NAMALWA (cell line): ENCODE data around the gene C5.
"Not testable (repeated sequence)": the region's sequence is repeated elsewhere in the genome, so short reads cannot be mapped to it uniquely, and the experiment has no call there.

Source experiments
- DNase-seq: peaks from one replicate; pipeline ENCODE4 v3.0.0-alpha.2; 2015; ENCODE audit warnings: low spot score

C5 gene

DNA sequence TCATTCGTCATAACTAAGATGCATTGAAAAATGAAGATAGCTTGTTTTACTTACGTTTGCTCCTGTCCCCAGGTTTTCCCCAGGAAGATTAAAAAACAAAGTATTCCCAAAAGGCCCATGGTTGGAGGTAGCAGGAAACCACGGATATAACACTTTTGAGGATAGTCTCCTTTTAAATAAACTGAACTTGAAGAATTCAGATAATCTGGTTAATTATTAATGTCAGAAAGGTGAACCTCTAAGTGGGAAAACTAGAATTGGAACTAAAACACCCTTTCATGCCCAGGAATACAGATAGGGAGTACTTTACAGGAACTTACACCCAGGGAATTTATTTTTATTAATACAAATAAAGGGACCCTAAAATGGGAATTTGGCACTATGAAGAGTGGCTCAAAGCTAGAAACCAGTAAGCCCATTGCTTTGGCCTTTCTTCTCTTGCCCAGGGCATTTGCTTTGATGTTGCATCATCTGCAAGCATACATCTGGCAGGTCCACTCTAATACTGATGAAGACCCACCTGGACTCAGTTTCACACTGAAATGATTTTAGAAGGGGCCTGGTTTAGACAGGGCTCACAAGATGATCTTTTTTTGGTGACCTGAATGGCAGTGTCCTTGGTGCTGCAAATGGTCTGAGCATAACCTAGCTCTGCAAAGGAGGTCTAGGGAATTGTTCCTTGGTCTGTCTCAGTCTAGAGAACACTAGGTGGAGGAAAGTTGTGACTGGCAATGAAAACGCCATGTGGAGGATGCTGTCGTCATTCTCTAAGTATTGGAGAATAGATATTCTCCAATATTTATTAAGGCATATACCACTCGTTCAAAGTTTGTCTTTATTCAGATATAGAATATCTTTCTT, at the start of gene C5:
Gene C5 (minus strand): TSS at position 148 of the 861 bp plus-strand sequence. CDS start 29 bp downstream, at position 119.
- DNase-seq: no peak

DNA sequence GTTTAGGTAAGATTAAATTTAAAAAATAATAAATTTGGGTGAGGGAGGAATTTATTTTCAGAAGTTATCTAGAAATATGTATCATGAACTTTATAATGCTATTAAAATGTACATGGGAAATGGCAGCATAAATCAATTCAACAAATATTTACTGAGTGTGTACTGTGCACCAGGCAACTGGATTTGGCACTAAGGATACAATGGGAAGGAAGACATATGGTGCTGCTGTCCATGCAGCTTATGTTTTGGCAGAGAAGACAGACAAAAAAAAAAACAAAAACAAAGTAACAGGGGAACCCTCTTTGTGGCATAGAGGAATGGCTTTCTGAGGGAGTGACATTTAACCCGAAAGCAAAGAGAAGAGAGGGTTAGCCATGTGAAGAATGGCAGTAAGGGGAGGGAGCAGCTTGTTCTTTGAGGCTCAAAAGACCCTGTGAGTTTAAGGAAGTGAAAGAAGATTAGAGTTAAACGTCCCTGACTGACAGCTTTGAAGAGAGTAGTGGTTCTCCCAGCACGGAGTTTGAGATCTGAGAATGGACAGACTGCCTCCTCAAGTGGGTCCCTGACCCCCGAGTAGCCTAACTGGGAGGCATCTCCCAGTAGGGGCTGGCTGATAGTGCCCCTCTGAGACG, 48.6 kb upstream of the C5 start:
- peak; percentile 43 for DNase-seq

DNA sequence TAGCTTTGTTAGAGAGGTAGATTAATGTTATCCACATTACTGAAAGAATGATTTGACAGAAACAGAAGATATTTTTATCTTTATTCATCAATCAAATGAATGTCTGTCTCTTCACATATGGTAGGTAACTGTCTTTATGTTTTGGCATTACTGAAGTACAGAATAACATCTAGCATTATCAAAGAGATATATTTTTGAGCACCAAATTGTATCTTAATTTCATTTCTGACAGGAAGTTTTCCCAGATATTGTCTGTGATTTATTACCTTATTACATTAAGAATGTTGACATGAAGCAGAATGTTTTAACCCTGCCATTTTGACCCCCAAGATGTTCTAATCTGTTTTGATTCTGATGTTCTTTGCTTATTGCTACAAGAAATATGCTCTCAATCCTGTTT, 45.0 kb upstream of the C5 start:
- DNase-seq: no peak

DNA sequence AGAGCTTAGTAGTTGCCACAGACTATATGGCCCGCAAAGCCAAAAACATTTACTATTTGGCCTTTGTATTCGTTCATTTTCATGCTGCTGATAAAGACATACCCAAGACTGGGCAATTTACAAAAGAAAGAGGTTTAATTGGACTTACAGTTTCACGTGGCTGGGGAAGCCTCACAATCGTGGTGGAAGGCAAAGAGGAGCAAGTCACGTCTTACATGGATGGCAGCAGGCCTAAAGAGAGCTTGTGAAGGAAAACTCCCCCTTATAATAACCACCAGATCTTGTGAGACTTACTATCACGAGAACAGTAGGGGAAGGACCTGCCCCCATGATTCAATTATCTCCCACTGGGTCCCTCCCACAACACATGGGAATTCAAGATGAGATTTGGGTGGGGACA, 40.7 kb upstream of the C5 start:
- DNase-seq: not testable (repeated sequence)

DNA sequence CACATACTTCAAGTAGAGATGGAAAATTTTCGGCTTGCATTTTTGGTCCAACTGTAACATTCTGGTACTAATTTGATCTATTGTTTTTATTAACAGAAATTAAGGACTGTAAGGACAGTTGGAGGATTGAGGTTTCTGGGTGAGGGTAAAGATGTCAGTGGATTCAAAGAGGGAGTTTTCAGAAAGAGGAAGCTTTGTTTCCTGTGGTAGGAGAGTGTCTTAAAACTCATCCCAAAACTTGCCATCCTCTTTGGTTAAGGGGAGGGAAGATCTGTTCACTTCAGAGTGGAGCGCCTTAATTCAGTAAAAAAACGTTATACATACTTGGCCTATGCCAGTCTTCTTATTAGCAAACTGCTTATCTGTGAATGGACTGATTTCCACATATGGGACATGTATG, 38.5 kb upstream of the C5 start:
- no peak for DNase-seq

DNA sequence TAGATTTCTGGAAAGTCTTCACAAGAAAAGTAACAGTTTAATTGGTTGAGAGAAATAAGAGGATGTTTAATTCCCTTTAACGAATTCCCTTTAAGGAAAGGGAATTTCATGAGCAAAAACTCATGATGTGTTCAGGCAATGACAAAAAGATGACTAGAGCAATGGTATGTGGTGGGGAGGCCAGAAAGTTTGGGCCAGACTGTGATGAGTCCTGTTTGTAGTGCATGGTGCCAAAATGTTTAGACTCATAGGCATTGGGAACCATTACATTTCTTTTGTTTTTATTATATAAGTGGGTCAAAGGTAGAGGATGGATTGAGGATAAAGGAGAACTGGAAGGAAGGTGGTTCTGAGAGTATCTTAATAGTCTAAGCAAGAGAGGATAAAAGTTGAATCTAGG, 35.6 kb upstream of the C5 start:
- no peak for DNase-seq

DNA sequence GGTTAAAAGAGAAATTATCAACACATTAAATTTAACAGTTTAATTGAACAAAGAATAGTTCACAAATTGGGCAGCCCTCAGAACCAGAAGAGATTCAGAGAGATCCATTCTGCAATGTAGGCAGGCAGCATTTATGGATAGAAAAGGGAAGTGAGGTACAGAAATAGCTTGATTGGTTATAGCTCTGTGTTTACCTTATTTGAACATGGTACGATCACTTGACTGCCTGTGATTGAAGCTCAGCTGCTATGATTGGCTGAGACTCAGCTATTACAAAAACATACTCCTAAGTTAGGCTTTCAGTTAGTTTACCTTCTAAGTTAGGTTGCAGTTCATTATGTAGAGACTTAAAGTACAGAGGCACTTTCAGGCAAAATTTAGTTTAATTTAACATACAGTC, 32.0 kb upstream of the C5 start:
- DNase-seq: no peak

DNA sequence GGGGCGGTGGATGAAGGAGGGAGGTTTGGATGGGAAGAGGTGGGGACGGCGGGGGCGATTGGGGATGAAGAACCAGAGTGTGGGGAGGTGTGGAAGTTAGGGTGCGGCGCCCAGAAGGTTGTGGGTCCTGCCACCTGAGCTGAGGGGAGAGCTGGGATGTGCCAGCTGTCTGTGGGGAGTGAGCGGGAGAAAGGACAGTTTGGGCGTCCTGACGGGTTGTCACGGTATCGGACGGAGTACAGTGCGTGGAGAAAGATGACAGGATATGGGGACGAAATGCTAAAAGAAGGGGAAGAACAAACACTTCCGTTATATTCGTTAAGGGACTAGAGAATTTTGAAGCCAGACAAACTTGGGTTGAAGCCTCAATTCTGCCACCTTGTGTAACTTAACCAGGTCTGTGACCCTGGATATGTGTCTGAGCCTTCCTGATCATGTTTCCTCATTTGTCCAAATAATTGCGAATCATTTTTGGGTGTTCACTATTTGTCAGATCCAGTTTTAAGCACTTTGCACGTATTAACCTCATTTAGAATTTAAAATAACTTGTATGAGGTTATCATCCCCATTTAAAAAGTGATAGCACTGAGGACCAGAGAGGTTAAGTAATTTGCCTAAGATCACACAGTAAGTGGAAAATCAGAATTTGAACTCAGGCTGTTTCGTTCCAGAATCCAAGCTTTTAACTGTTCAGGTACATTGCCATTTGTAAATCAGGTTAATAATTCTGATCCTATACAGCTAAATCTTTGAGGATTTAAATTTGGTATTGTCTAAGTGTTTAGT, 25.4 kb upstream of the C5 start:
- peak; percentile 86 for DNase-seq

DNA sequence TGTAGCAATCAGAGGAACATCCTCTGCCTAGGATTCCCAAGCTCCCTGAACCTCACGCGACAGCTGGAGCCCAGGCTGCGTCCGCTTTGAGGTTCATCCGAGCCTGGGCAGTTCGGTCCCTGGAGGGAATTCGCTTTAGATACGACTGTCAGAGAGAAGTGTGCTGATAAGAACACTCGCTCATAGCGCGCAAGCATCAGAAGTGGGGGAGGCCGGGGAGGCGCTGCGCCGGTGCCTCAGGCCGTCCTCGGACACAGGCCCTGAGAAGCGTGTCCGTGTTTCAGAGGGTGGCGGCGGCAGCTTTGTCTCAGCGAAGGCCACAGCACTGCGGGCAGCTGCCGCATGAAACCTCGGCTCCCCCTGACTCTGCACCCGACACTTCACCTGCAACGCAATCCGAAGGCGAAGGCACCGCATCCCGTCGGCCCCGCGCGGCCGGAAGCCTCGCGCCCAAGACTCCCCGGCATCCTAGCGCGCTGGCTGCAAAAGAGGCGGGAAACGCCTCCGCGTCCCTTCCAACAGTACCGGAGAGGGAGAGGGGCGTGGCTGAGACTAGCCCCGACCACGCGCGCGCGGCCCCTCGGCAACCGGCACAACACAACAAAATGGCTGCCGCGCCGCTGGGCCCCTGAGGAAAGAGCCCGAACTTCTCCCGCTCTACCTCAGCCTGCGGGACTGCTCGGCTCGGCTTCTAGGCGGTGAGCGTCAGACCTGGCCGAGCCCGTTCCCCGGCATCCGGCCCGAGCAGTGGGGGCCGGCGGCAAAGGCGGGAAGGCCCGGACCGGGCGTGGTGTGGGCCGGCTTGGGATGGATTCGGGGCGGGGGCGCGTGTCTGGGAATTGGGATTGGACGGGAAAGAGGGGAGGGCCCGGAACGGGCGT, 24.5 kb upstream of the C5 start, which contains the start of gene CNTRL:
Gene CNTRL (plus strand): TSS at position 586 of the 881 bp plus-strand sequence. CDS start 13,372 bp downstream, outside the sequence.
- peak; percentile 91 for DNase-seq

DNA sequence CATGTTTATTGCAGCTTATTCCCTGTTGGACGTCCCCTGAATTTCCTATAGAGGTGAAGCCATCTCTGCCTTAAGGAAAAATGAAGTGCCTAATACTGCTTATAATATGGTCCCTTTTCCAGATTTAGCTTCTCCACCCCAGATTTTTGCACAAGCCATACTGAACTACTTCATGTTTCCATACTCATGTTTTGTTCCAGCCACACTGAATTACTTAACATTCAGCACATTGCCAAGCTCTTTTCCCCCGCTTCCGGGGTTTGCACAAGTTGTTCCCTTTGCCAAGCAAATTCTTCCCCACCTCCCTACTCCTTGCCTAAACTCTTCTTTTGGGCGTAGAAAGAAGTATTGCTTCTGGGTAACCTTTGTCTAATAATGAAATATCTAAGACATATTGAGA, 23.0 kb upstream of the C5 start:
- DNase-seq: peak; percentile 49

DNA sequence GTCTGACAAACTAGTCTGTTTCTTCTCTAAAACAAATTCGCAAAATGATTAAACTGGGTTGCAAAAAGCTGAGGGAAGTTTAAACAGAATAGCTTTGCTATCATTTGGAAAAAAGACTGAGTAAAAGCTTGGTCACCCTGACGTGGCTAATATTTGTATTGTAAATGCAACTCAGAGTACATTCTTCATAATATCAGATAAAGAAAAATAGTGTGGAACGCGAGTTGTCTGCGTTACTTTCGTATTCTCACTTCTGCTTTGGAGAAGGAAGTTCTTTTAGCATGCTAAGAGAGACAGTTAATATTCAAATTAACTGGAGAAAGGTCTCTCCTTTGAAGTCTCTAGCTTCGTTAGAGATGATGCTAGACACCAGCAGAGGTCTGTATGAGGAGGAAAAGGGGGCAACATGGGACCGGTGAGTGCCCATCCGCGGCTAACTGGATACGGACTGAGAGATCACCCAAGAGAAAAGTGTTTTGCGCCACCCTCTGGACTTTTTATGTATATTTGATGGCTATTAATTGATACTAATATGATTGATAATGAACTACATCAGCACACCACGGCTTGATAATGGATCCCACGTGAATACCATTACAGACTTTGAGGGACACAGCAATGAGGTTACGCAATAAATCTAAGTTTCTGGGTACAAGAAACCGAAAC, 21.8 kb upstream of the C5 start:
- DNase-seq: peak; percentile 94

DNA sequence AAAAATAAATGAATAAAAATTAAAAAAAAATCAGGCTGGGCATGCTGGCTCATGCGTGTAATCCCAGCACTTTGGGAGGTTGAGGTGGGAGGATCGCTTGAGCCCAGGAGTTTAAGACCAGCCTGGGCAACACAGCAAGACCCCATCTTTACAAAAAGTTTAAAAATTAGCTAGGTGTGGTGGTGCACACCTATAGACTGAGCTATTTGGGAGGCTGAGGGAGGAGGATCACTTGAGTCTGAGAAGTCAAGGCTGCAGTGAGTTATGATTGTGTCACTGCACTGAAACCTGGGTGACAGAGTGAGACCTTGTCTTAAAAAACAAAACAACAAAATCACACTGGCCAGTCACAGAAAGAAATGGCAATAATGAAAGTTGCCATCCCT, 21.3 kb upstream of the C5 start:
- no peak for DNase-seq

DNA sequence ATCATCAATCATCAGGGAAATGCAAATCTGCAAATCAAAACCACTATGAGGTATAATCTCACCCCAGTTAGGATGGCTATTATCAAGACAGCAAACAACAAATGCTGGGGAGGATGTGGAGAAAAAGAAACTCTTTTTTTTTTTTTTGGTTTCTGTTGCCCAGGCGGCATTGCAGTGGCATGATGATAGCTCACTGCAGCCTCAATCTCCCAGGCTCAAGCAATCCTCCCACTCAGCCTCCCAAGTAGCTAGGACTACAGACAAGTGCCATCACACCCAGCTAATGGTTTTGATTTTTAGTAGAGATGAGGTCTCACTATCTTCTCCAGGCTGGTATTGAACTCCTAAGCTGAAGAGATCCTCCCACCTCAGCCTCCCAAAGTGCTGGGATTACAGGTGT, 19.3 kb upstream of the C5 start:
- no peak for DNase-seq

DNA sequence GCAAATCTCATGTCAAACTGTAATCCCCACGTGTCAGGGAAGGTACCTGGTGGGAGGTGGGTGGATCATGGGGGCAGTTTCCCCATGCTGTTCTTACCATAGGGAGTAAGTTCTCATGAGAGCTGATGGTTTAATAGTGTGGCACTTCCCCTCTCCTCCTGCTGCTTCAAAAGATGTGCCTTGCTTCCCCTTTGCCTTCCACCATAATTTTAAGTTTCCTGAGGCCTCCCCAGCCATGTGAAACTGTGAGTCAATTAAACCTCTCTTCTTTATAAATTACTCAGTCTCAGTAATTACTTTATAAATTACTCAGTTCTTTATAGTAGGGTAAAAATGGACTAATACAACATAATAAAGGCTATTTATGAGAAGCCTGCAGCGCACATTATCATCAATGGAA, 17.6 kb upstream of the C5 start:
- no peak for DNase-seq

DNA sequence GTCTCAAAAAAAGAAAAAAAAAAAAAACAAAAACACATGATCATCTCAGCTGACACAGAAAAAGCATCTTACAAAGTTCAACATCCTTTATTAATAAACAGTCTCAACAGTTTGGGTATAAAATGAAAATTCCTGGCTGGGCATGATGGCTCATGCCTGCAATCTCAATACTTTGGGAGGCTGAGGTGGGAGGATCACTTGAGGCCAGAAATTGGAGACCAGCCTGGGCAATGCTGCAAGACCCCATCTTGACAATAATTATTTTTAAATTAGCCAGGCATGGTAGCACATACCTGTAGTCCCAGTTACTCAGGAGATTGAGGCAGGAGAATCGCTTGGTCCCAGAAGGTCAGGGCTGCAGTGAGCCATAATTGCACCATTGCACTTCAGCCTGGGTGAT, 16.8 kb upstream of the C5 start:
- DNase-seq: no peak

DNA sequence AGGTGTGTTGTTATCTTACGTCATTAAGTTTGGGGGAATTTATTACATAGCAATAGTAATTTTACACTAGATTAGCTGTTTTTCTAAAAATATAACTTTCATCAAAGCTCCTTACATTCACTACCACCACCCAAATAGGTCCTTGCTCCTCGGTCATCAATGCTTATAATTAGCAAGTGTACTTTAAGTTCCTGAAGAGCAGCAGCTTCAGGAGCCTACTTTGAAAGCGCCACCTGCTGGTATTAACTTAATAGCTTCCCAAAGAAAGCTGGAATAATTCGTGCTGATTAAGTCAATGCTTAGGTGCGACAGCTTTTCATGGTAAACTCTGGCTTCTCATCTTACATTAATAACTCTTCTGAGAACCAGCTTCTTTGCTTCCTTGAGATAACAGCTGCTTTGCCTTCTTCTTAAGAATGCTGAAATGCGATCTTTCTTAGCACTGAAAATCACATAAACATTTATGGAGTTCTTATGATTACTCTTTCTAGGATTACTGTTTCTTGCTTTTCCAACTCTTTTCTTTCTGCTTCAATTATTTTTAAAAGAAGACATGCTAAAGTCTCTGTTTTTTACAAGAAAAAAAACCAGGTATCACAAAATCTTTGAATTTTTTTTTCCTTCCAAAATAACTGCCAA, 10.0 kb upstream of the C5 start:
- peak; percentile 81 for DNase-seq

DNA sequence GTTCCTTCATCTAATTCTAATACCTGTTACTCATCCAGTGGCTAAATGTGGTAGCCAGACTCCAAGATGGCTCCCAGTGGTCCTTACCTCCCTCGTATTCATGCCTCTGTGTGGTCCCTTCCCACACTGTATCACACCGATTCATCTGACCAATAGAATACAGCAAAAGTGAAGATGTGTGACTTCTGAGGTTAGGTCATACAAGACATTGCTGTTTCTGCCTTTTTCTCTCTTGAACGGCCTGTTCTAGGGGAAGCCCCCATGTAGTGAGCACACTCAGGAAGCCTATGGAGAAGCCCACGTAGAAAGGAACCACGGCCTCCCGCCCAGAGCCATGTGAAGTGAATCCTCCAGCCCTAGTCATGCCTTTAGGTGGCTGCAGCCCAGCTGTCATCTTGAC, 9.4 kb upstream of the C5 start:
- no peak for DNase-seq

DNA sequence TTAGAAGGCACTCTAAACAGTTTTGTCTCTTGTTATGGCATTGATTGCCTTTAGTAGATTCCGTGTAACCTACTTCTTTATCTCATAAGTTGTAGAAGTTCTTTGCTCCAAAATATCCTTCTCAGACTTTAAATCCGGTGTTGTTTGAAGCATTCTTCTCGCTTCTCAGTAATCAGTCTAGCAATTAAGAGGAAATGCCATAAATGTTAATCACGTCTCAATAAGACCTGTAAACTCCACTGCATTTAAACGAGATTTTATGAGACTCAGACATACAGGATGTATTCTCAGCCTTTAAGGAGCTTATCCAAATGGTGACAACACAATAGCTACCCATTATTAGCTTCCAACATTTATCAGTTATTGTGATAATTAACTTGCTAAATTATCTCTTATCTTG, 7.7 kb upstream of the C5 start:
- DNase-seq: no peak

DNA sequence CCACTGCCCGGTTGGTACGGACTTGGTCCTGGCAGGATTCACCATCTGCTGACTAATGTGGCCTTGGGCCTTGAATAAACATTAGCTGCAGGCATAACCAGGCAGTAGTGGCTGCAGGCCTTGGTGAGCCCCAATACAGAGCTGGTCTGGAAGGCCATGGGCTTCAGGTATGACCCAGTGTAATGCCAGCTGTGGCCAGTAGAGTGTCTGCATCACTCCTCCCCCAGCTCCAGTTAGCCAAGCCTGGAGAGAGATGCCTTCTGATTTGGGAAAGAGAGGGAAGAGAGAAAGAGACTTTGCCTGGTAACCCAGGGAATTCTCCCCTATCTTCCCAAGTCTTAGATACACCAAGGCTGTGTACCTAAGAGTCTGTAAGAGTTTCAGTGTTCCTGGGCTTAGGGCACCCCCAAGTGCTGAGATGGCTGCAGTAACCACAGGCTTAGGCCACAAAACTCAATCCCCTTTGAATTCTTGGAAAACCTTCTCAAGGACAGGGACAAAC, 5.6 kb upstream of the C5 start:
- DNase-seq: peak; percentile 29

DNA sequence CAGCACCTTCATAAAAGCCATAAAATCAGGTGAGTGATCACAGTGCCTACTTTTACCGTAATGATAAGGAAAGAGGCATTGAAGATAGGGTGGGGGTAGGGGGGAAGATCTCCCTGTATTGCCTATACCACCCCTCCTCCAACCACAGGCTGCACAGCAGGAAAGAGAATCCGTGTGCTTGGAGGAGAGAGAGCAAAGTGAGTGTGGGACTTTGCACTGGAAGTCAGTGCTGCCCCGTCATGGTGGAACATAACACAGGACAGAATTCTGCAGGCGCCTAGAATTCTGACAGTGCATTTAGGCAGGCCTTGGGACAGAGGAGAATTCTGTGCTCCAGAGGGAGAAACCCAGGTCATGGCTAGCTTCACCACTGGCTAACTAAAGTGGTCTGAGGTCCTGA, 3.5 kb upstream of the C5 start:
- no peak for DNase-seq

DNA sequence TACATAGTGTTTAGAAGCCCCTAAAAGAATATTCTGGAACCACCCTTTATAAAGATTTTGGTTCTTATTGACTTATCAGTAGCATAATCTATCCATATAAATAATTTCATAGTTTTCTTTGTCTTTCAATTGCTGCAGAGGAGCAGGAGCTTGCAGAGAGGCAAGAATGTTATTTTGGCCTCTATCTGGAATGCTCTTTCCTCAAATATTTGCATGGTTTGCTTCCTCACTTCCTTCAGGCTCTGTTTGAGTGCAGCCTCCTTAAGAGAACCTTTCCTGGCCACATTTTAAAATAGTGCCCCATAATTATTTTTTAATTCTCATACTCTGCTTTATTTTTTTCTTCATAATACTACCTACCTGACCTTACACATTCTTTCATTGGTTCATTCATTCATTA, 1.5 kb downstream of the C5 start:
- no peak for DNase-seq
